ENCODE results near the gene GCAT.

GRCh38 chr22:37764622-37765021 lies 43.1 kb upstream of the GCAT start:
- TF ChIP-seq, protein P1, sequence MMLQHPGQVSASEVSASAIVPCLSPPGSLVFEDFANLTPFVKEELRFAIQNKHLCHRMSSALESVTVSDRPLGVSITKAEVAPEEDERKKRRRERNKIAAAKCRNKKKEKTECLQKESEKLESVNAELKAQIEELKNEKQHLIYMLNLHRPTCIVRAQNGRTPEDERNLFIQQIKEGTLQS (IDR thresholded peaks at IDR 0.05; ENCODE audit: borderline replicate concordance, extremely low read depth, low read depth, low read length) = no peak
- TF ChIP-seq, protein P2, sequence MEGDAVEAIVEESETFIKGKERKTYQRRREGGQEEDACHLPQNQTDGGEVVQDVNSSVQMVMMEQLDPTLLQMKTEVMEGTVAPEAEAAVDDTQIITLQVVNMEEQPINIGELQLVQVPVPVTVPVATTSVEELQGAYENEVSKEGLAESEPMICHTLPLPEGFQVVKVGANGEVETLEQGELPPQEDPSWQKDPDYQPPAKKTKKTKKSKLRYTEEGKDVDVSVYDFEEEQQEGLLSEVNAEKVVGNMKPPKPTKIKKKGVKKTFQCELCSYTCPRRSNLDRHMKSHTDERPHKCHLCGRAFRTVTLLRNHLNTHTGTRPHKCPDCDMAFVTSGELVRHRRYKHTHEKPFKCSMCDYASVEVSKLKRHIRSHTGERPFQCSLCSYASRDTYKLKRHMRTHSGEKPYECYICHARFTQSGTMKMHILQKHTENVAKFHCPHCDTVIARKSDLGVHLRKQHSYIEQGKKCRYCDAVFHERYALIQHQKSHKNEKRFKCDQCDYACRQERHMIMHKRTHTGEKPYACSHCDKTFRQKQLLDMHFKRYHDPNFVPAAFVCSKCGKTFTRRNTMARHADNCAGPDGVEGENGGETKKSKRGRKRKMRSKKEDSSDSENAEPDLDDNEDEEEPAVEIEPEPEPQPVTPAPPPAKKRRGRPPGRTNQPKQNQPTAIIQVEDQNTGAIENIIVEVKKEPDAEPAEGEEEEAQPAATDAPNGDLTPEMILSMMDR (IDR thresholded peaks at IDR 0.05 in 2 of 3, conservative IDR thresholded peaks at IDR 0.05 in 1 of 3; ENCODE audit: control insufficient read depth in 2 of 3, extremely low read depth in 1 of 3, insufficient read depth in 1 of 3, low read depth in 3 of 3, low read length in 3 of 3) = no peak
- TF ChIP-seq MEF2A (IDR thresholded peaks at IDR 0.05; ENCODE audit: insufficient read depth, low read depth, low read length) = no peak
- TF ChIP-seq SMC3 (IDR thresholded peaks at IDR 0.05; ENCODE audit: borderline replicate concordance, low read length) = no peak

Data from GM12878 (cell line).